Measurements from ENCODE around the gene SLC22A5. TPM values are rescaled to one million over a fixed set of nuclear protein-coding genes. Genes with fewer than 3 reads are reported as not detected.

Gene SLC22A5
- polyA plus RNA-seq, 1 donor (not counting 4 experiments of a cell fraction or from before 2014, with no cell fraction given) = 14.8 TPM

DNA sequence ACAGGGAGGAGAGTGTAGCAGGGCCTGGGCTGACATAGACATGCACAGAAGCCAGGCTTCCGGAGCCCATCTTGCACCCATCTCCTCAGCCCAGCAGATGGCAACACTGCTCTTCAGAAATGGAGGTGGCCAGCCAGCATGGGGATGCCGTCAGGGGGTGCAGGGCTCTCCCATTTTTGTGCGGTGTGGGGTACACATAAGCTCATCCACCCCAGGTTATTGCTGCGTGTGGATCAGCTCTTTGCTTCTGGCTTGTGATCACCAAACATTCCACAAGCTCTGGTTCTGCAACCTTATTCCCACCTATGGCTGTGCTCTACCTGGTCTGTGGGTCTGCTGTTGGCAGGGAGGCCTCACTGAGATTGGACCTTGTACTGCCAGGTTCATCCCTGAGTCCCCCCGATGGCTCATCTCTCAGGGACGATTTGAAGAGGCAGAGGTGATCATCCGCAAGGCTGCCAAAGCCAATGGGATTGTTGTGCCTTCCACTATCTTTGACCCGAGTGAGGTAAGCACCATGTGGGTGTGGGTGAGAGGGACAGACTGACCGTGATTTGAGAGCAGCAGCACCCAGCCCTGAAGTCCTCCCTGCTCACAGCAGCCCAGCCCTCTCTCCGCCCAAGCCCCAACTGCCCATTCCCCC, 17.3 kb downstream of the SLC22A5 start:
- Histone ChIP-seq H3K27ac (ENCODE audit: control insufficient read depth, insufficient read depth, low read length) (peak overlapping the region; percentile 82), H3K9me1 (ENCODE audit: control insufficient read depth, extremely low read depth, insufficient read depth, low read length) (no peaks in the 10 kb centered on the region), H3K27me3 (ENCODE audit: control insufficient read depth, extremely low read depth, insufficient read depth, low read length) (no peaks in the 10 kb centered on the region), H3K4me3 (ENCODE audit: control insufficient read depth in 2 of 3, extremely low read depth in 1 of 3, insufficient read depth in 2 of 3, low read depth in 1 of 3, low read length in 3 of 3) (peak overlapping the region in 1 of 3 experiments; percentile 7), H3K79me2 (ENCODE audit: control insufficient read depth, insufficient read depth, low read length) (no peaks in the 10 kb centered on the region), H4K20me1 (ENCODE audit: control insufficient read depth, extremely low read depth, insufficient read depth, low read length) (no peaks in the 10 kb centered on the region), H3K4me1 (ENCODE audit: control insufficient read depth, extremely low read depth, insufficient read depth, low read length) (peaks cover 43% of the 10 kb centered on the region), H3K4me2 (ENCODE audit: control insufficient read depth, extremely low read depth, insufficient read depth, low read depth, low read length) (no peak overlapping the region), H3K9ac (ENCODE audit: control insufficient read depth, extremely low read depth, insufficient read depth, low read length) (peak overlapping the region; percentile 36), H2AFZ (ENCODE audit: control insufficient read depth, low read length) (no peak overlapping the region), H3K9me3 (ENCODE audit: control insufficient read depth, low read depth, low read length) (no peaks in the 10 kb centered on the region), H3K36me3 (ENCODE audit: control insufficient read depth in 2 of 2, extremely low read depth in 1 of 2, insufficient read depth in 2 of 2, low read length in 2 of 2) (peaks cover 15 to 26% of the 10 kb centered on the region in 2 experiments)
- peak; percentile 85 for FAIRE-seq
- TF ChIP-seq, protein P1, sequence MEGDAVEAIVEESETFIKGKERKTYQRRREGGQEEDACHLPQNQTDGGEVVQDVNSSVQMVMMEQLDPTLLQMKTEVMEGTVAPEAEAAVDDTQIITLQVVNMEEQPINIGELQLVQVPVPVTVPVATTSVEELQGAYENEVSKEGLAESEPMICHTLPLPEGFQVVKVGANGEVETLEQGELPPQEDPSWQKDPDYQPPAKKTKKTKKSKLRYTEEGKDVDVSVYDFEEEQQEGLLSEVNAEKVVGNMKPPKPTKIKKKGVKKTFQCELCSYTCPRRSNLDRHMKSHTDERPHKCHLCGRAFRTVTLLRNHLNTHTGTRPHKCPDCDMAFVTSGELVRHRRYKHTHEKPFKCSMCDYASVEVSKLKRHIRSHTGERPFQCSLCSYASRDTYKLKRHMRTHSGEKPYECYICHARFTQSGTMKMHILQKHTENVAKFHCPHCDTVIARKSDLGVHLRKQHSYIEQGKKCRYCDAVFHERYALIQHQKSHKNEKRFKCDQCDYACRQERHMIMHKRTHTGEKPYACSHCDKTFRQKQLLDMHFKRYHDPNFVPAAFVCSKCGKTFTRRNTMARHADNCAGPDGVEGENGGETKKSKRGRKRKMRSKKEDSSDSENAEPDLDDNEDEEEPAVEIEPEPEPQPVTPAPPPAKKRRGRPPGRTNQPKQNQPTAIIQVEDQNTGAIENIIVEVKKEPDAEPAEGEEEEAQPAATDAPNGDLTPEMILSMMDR (optimal IDR thresholded peaks at IDR 0.05 in 1 of 3, IDR thresholded peaks at IDR 0.05 in 1 of 3, conservative IDR thresholded peaks at IDR 0.05 in 1 of 3; ENCODE audit: extremely low read depth in 1 of 3, insufficient read depth in 2 of 3, low read length in 3 of 3) = peak in 2 of 3 experiments; percentile 92 to 94
- TF ChIP-seq EZH2 (IDR thresholded peaks at IDR 0.05; ENCODE audit: low read length) = no peak
- no peak for DNase-seq (ENCODE audit: low read depth, low spot score)
- dilution Hi-C loops (cut with MboI; ENCODE audit: extremely low pct_ligation_motif_present, low sequenced_read_pairs) = no loop called here

DNA sequence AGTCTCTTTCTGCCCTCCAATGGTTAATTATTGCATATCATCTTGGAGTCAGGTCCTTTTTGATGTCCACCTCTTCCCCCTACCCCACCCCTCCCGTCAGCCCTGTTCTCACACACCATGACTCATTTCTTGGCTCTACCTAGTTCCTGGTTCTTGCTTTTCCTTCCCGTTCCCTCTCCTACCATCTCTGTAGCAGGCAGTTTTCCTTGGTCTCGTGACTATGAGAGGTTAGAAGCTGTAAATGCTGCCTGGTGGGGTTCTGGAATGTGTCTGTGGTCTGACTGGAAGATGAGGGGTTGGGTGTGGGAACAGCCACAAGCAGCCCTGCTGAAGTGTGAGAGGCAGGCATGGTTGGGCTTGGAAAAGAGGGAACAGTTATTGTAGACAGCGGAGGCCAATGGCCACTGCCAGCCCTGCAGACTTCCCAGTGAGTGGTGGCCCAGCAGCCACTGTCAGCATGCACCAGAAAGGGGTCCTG, 18.2 kb downstream of the SLC22A5 start:
- Histone ChIP-seq H3K27me3 (ENCODE audit: control insufficient read depth, extremely low read depth, insufficient read depth, low read length) (no peaks in the 10 kb centered on the region), H3K4me1 (ENCODE audit: control insufficient read depth, extremely low read depth, insufficient read depth, low read length) (peaks cover 41% of the 10 kb centered on the region), H3K4me2 (ENCODE audit: control insufficient read depth, extremely low read depth, insufficient read depth, low read depth, low read length) (peak overlapping the region; percentile 68), H3K36me3 (ENCODE audit: control insufficient read depth in 2 of 2, extremely low read depth in 1 of 2, insufficient read depth in 2 of 2, low read length in 2 of 2) (peaks cover 18 to 31% of the 10 kb centered on the region in 2 experiments), H3K27ac (ENCODE audit: control insufficient read depth, insufficient read depth, low read length) (peak overlapping the region; percentile 82), H3K4me3 (ENCODE audit: control insufficient read depth in 2 of 3, extremely low read depth in 1 of 3, insufficient read depth in 2 of 3, low read depth in 1 of 3, low read length in 3 of 3) (no peak overlapping the region), H3K9me3 (ENCODE audit: control insufficient read depth, low read depth, low read length) (no peaks in the 10 kb centered on the region), H2AFZ (ENCODE audit: control insufficient read depth, low read length) (no peak overlapping the region), H4K20me1 (ENCODE audit: control insufficient read depth, extremely low read depth, insufficient read depth, low read length) (no peaks in the 10 kb centered on the region), H3K9ac (ENCODE audit: control insufficient read depth, extremely low read depth, insufficient read depth, low read length) (peak overlapping the region; percentile 53), H3K79me2 (ENCODE audit: control insufficient read depth, insufficient read depth, low read length) (no peaks in the 10 kb centered on the region), H3K9me1 (ENCODE audit: control insufficient read depth, extremely low read depth, insufficient read depth, low read length) (no peaks in the 10 kb centered on the region)
- FAIRE-seq (peak; percentile 91), DNase-seq (ENCODE audit: low read depth, low spot score) (peak; percentile 99)
- TF ChIP-seq, protein P1 (optimal IDR thresholded peaks at IDR 0.05 in 1 of 3, IDR thresholded peaks at IDR 0.05 in 1 of 3, conservative IDR thresholded peaks at IDR 0.05 in 1 of 3; ENCODE audit: extremely low read depth in 1 of 3, insufficient read depth in 2 of 3, low read length in 3 of 3) = no peak
- no peak for TF ChIP-seq EZH2 (IDR thresholded peaks at IDR 0.05; ENCODE audit: low read length)
- dilution Hi-C loops (cut with MboI; ENCODE audit: extremely low pct_ligation_motif_present, low sequenced_read_pairs) = no loop called here

Data from keratinocyte (primary cell).